GM12801 (cell line): ENCODE measurements around the gene TMTC2.

Experiments
- TF ChIP-seq, protein P1 (sequence below): IDR thresholded peaks from one replicate; pipeline ENCODE4 v1.5.1; 2011; ENCODE audit warnings: control low read depth; ENCODE audit not compliant: insufficient read length; ENCODE audit errors: extremely low read depth

TMTC2 gene

DNA sequence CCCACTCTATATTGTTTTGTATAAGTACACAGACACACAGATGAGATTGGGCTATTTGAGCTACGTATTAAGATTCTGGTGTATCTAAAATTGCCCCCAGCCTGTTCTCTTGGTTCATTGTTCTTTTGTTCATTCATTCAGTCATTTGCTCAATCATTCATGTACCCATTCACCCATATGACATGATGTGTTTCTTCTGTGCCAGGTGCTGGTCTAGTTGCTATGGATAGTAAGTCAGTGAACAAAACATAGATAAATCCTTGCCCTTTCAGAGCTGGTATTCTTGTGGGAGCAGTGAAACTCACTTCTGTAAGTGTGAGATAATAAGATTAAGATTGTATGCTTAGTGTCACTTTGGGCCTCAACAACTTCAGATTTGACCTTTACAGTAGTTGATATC is 191.3 kb downstream of the TMTC2 start:
- TF ChIP-seq, protein P1, sequence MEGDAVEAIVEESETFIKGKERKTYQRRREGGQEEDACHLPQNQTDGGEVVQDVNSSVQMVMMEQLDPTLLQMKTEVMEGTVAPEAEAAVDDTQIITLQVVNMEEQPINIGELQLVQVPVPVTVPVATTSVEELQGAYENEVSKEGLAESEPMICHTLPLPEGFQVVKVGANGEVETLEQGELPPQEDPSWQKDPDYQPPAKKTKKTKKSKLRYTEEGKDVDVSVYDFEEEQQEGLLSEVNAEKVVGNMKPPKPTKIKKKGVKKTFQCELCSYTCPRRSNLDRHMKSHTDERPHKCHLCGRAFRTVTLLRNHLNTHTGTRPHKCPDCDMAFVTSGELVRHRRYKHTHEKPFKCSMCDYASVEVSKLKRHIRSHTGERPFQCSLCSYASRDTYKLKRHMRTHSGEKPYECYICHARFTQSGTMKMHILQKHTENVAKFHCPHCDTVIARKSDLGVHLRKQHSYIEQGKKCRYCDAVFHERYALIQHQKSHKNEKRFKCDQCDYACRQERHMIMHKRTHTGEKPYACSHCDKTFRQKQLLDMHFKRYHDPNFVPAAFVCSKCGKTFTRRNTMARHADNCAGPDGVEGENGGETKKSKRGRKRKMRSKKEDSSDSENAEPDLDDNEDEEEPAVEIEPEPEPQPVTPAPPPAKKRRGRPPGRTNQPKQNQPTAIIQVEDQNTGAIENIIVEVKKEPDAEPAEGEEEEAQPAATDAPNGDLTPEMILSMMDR: no peak

DNA sequence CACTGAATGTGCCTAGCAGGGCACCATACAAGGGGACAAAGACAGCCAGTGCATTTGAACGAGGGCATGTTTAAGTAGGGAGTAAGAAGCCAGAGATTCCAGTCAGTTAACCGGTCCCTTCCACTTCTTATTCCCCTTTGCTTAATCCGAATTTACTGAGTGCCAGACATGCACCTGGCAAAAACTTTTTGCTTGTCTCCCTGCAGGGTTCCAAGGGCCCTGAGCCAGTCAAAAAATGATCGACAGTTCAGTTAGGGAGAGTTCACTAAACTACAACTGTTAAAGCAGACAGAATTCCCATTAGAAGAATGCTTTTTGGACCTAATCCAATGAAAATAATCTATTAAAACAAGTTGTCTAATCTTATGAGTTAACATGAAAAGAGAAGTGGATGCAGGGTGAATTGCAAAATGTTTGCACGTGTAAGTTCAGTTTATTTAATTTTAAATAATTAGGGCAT is 193.8 kb downstream of the TMTC2 start:
- TF ChIP-seq, protein P1: no peak

DNA sequence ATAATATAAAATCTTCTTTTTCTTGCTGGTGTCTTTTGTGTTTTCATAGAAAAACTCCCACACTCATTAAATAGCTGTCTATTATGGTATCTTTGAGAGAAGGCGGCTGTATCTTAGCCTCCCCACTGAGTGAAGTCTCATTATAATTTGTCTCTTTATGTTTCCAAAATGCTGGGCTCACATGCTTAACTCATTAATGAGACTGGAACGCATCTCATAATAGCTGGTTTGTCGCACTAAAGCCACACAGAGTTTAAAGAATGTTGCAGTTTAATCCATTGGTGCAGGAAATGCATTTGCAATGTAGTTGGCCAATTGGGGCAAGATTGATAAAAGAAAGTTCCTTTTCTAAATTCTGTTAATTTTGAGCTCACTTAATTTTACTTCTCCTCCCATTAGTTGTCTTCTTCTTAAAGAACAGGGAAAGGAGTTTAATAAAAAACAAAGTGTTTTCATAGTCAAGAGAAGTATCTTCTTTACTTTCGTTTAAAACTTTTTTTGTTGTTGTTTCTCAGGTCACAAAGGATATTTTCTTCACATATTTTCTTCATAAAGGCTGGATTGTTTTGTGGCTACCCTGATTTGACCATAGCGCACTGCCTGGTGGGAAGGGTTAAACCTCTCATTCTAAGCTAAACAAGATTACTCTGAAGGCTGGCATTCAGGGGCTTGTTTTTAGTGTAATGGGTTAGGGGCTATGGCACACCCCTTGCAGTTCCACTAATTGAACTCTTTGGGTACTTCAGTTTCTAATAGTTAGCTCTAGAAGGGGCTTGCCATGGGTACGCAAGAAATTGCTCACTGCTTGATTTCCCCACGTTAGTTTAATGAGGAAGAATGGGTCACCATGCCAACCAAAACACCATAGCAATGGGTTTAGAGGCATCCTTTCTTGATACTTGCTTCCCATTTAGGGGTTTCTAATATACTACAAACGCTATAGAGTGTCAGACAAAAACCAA is 197.0 kb downstream of the TMTC2 start:
- TF ChIP-seq, protein P1: no peak

DNA sequence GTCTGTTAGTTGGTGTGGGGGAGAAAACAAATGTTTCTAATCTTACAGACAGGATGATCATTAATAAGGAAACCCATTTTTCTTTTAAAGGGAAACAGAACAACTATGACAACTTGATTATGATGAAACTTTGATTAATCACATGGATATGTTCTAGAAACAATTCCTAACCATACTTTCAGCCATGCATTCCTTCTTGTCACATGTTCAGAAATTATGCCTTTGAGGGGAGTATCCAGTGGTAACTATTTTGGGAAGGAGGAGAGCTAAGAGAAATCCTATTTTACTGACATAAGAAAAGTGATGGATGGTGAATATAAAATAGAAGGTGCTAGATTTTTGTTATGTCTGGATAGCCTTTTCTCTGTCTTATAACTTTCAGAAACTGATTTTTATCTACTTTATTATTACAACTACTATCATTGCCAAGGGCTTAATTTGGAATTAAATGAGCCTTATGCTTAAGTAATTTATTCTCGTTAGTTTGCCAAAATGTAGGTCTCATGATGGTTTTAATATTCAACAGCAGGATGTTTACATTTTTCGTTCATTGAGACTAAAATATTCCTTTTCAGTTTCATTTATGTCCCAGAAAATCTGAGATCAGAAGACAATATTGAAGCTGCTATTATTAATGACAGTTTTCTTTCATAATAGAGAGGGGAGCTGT is 200.1 kb downstream of the TMTC2 start:
- TF ChIP-seq, protein P1: no peak

DNA sequence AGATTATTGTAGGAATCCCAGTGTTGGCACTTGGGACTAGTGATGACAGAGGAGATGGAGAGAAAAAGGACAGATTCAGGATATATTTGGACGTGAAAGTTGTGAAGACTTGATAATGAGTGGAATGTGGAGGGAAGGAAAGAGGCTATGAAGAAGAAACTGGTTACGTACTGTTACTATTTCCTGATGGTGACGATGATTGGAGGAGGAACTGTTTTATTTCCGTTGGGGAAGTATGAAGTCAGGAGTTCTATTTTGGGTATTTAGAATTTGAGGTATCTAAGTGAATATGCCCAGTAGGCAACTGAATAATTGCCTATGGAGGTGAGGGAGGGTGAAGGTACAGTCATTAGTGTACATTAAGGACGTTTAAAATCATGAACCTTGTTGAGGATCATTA is 207.2 kb downstream of the TMTC2 start:
- TF ChIP-seq, protein P1: no peak

DNA sequence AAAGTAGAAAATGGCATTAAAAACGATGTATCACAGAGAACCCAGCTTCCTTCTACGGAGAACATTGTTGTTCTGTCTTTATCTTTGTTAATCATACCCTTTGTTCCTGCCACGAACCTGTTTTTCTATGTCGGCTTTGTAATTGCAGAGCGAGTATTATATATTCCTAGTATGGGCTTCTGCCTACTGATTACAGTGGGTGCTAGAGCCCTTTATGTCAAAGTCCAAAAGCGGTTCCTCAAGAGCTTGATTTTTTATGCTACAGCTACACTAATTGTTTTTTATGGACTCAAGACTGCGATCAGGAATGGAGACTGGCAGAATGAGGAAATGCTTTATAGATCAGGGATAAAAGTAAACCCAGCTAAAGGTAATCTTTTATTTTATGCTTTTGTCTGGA is 209.6 kb downstream of the TMTC2 start:
- TF ChIP-seq, protein P1: no peak

DNA sequence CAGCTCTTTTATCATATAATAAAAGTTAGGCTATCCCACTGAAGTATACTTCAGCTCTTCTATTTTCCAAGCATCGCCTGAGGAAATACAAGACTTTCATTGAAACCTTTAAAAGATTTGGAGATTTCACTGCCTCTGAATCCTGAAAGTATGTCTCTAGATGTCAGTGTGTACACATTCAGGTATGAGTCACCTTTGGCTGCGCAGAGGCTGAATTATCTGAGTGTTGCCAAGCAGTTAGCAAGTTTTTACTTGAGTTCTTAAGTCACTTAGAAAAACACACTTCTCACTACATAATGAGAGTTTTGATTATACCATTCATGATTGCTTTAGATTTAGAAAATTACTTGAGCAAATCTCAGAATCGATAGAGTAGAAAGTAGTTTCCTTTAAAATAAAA is 210.3 kb downstream of the TMTC2 start:
- TF ChIP-seq, protein P1: no peak
